ENCODE data around the gene OBSCN. TPM values are rescaled to one million over a fixed set of nuclear protein-coding genes. Genes with fewer than 3 reads are reported as not detected.

OBSCN gene
- total and polyA plus RNA-seq, 2 experiments from 2014 or later, result 1.1 to 5.2 TPM

DNA sequence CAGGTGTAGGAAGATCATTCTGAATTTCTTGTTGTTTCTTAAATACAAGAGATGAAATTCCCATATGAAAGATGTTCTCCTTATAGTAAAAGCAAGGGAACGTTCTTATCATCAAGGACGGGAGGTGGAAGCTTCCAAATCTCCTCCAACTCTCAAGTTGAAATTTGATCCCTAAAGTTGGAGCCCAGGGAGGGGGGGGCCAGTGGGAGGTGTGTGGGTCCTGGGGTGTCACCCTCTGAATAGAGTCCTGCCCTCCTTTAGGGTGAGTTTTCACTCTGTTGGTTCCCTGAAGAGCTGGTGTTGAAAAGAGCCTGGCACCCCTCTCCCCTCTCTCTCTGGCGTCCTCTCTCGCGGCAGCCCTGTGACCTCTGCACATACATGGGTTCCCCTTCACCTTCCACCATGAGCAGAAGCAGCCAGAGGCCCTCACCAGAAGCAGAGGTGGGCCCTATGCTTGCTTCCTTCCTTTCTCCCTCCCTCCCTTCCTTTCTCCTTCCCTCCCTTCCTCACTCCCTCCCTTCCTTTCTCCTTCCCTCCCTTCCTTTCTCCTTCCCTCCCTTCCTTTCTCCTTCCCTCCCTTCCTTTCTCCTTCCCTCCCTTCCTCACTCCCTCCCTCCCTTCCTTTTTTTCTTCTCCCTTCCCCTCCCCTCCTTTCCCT is 218.8 kb downstream of the OBSCN start:
- Histone ChIP-seq H3K4me1 (ENCODE audit: insufficient read depth) (no peaks in the 10 kb centered on the region), H3F3A (ENCODE audit: insufficient read depth) (no peaks in the 10 kb centered on the region), H3K4me3 (no peak overlapping the region), H3K4me2 (ENCODE audit: unreplicated experiment) (no peak overlapping the region), H3K9me2 (ENCODE audit: insufficient read depth) (no peaks in the 10 kb centered on the region), H3K36me3 (ENCODE audit: low read depth) (no peaks in the 10 kb centered on the region), H4K20me1 (ENCODE audit: insufficient read depth) (no peaks in the 10 kb centered on the region), H3K9ac (no peak overlapping the region), H3K79me2 (ENCODE audit: insufficient read depth) (no peaks in the 10 kb centered on the region), H3K27ac (no peak overlapping the region), H3K9me3 (ENCODE audit: low read depth) (no peaks in the 10 kb centered on the region), H3K27me3 (replicated peaks; ENCODE audit: insufficient read depth) (no peaks in the 10 kb centered on the region; the same call in 1 of the 2 replicates), H2AFZ (no peak overlapping the region)
- WGBS, 2 experiments (ENCODE audit: low coverage in 1 of 2, low lambda C conversion rate in 2 of 2, missing lambda C conversion rate in 2 of 2), result 23 to 36% methylated on average over 5 of the region's 5 CpGs
- in situ Hi-C loops (cut with MboI), result no loop called here
- TF ChIP-seq EZH2 (IDR thresholded peaks at IDR 0.05; ENCODE audit: insufficient read depth, poor library complexity, severe bottlenecking) (no peak), EZH2phosphoT487 (IDR thresholded peaks at IDR 0.05; ENCODE audit: insufficient read depth, low read depth) (no peak)
- DNase-seq, result no peak

- Histone ChIP-seq H3K79me2 (ENCODE audit: insufficient read depth) (no peaks in the 10 kb centered on the region), H3F3A (ENCODE audit: insufficient read depth) (no peaks in the 10 kb centered on the region), H3K9ac (no peak overlapping the region), H3K36me3 (ENCODE audit: low read depth) (no peaks in the 10 kb centered on the region), H3K4me1 (ENCODE audit: insufficient read depth) (no peaks in the 10 kb centered on the region), H3K27ac (no peak overlapping the region), H3K4me3 (no peak overlapping the region), H4K20me1 (ENCODE audit: insufficient read depth) (no peaks in the 10 kb centered on the region), H3K4me2 (ENCODE audit: unreplicated experiment) (no peak overlapping the region), H3K27me3 (replicated peaks; ENCODE audit: insufficient read depth) (no peaks in the 10 kb centered on the region; the same call in 1 of the 2 replicates), H3K9me3 (ENCODE audit: low read depth) (no peaks in the 10 kb centered on the region), H2AFZ (no peak overlapping the region), H3K9me2 (ENCODE audit: insufficient read depth) (no peaks in the 10 kb centered on the region)
- 62 to 64% methylated on average over 4 of the region's 4 CpGs for WGBS, 2 experiments (ENCODE audit: low coverage in 1 of 2, low lambda C conversion rate in 2 of 2, missing lambda C conversion rate in 2 of 2)
- no peak for TF ChIP-seq EZH2 (IDR thresholded peaks at IDR 0.05; ENCODE audit: insufficient read depth, poor library complexity, severe bottlenecking)
- TF ChIP-seq EZH2phosphoT487 (IDR thresholded peaks at IDR 0.05; ENCODE audit: insufficient read depth, low read depth), result no peak
- in situ Hi-C loops (cut with MboI), result no loop called here
- DNase-seq, result no peak
Observed at GRCh38 chr1:228428412-228428811, 220.6 kb downstream of the OBSCN start.

Small RNA genes lying within 50 kb of the gene (microRNA-seq; reads per million reads assigned to microRNA genes)
- not detected for gene MIR6742 (ENCODE audit: borderline number of aligned reads)

Other genes with a start within 250 kb of the OBSCN start
- not detected in 2 replicates for gene WNT3A, start 201.0 kb upstream of the OBSCN start, total RNA-seq (2014; rRNA removed; shearing (Covaris generic))
- not detected in 2 replicates for gene WNT3A, start 201.0 kb upstream of the OBSCN start, polyA plus RNA-seq (2016; fragmentation: Nextera tagmentation; extraction: Ambion mirVana)
- gene ARF1, start 125.3 kb upstream of the OBSCN start, total RNA-seq (2014; rRNA removed; shearing (Covaris generic)), result 259 and 292 TPM in 2 replicates
- gene ARF1, start 125.3 kb upstream of the OBSCN start, polyA plus RNA-seq (2016; fragmentation: Nextera tagmentation; extraction: Ambion mirVana), result 656 and 698 TPM in 2 replicates
- gene C1orf35, start 104.7 kb upstream of the OBSCN start, total RNA-seq (2014; rRNA removed; shearing (Covaris generic)), result 11.6 and 15.6 TPM in 2 replicates
- 19.9 and 23.4 TPM in 2 replicates for gene C1orf35, start 104.7 kb upstream of the OBSCN start, polyA plus RNA-seq (2016; fragmentation: Nextera tagmentation; extraction: Ambion mirVana)
- gene MRPL55, start 98.7 kb upstream of the OBSCN start, total RNA-seq (2014; rRNA removed; shearing (Covaris generic)), result 57.5 and 84.4 TPM in 2 replicates
- 94.4 and 95.1 TPM in 2 replicates for gene MRPL55, start 98.7 kb upstream of the OBSCN start, polyA plus RNA-seq (2016; fragmentation: Nextera tagmentation; extraction: Ambion mirVana)
- 324 and 340 TPM in 2 replicates for gene GUK1, start 67.8 kb upstream of the OBSCN start, total RNA-seq (2014; rRNA removed; shearing (Covaris generic))
- 554 and 574 TPM in 2 replicates for gene GUK1, start 67.8 kb upstream of the OBSCN start, polyA plus RNA-seq (2016; fragmentation: Nextera tagmentation; extraction: Ambion mirVana)
- gene GJC2, start 58.1 kb upstream of the OBSCN start, total RNA-seq (2014; rRNA removed; shearing (Covaris generic)), result 0.54 and 2.7 TPM in 2 replicates
- 0.08 and 0.14 TPM in 2 replicates for gene GJC2, start 58.1 kb upstream of the OBSCN start, polyA plus RNA-seq (2016; fragmentation: Nextera tagmentation; extraction: Ambion mirVana)
- 2.9 and 6.2 TPM in 2 replicates for gene IBA57, start 42.2 kb upstream of the OBSCN start, total RNA-seq (2014; rRNA removed; shearing (Covaris generic))
- 2.0 and 3.3 TPM in 2 replicates for gene IBA57, start 42.2 kb upstream of the OBSCN start, polyA plus RNA-seq (2016; fragmentation: Nextera tagmentation; extraction: Ambion mirVana)
- gene TRIM11, start 198.8 kb downstream of the OBSCN start, total RNA-seq (2014; rRNA removed; shearing (Covaris generic)), result 21.3 and 24.7 TPM in 2 replicates
- 8.6 and 9.8 TPM in 2 replicates for gene TRIM11, start 198.8 kb downstream of the OBSCN start, polyA plus RNA-seq (2016; fragmentation: Nextera tagmentation; extraction: Ambion mirVana)
- gene TRIM17, start 208.8 kb downstream of the OBSCN start, total RNA-seq (2014; rRNA removed; shearing (Covaris generic)), result not detected in 2 replicates
- 0.26 and 0.43 TPM in 2 replicates for gene TRIM17, start 208.8 kb downstream of the OBSCN start, polyA plus RNA-seq (2016; fragmentation: Nextera tagmentation; extraction: Ambion mirVana)